ENCODE measurements around the gene DEUP1.
"Not testable (repeated sequence)": the region's sequence is repeated elsewhere in the genome, so short reads cannot be mapped to it uniquely, and the experiment has no call there.

The DEUP1 gene

GRCh38 chr11:93403930-93404329 lies 73.4 kb downstream of the DEUP1 start:
- no peak overlapping the region for H3K27ac ChIP-seq (ENCODE audit: low read depth, low read length)
- no peaks in the 10 kb centered on the region for H3K4me1 ChIP-seq (ENCODE audit: control insufficient read depth in 1 of 2, insufficient read depth in 2 of 2, low read length in 2 of 2)
- H3K36me3 ChIP-seq (ENCODE audit: control insufficient read depth in 1 of 2, insufficient read depth in 2 of 2, low read length in 2 of 2): no peaks in the 10 kb centered on the region
- H3K4me3 ChIP-seq (ENCODE audit: low read depth in 1 of 2, low read length in 2 of 2): no peak overlapping the region
- no peaks in the 10 kb centered on the region for H3K9me3 ChIP-seq (ENCODE audit: control insufficient read depth in 1 of 2, low read length in 2 of 2)
- H3K9ac ChIP-seq (ENCODE audit: low read depth in 1 of 2, low read length in 2 of 2): no peak overlapping the region
- H3K27me3 ChIP-seq (ENCODE audit: control insufficient read depth in 1 of 2, insufficient read depth in 2 of 2, low read length in 2 of 2): no peaks in the 10 kb centered on the region

GRCh38 chr11:93407777-93408401 lies 77.3 kb downstream of the DEUP1 start:
- no peaks in the 10 kb centered on the region for H3K36me3 ChIP-seq (ENCODE audit: control insufficient read depth in 1 of 2, insufficient read depth in 2 of 2, low read length in 2 of 2)
- no peaks in the 10 kb centered on the region for H3K27me3 ChIP-seq (ENCODE audit: control insufficient read depth in 1 of 2, insufficient read depth in 2 of 2, low read length in 2 of 2)
- H3K4me3 ChIP-seq (ENCODE audit: low read depth in 1 of 2, low read length in 2 of 2): no peak overlapping the region
- no peaks in the 10 kb centered on the region for H3K4me1 ChIP-seq (ENCODE audit: control insufficient read depth in 1 of 2, insufficient read depth in 2 of 2, low read length in 2 of 2)
- H3K9ac ChIP-seq (ENCODE audit: low read depth in 1 of 2, low read length in 2 of 2): no peak overlapping the region
- no peaks in the 10 kb centered on the region for H3K9me3 ChIP-seq (ENCODE audit: control insufficient read depth in 1 of 2, low read length in 2 of 2)
- H3K27ac ChIP-seq (ENCODE audit: low read depth, low read length): no peak overlapping the region

GRCh38 chr11:93410441-93410840 lies 79.9 kb downstream of the DEUP1 start:
- Histone ChIP-seq H3K27ac (ENCODE audit: low read depth, low read length) (no peak overlapping the region), H3K27me3 (ENCODE audit: control insufficient read depth in 1 of 2, insufficient read depth in 2 of 2, low read length in 2 of 2) (no peaks in the 10 kb centered on the region), H3K4me1 (ENCODE audit: control insufficient read depth in 1 of 2, insufficient read depth in 2 of 2, low read length in 2 of 2) (no peaks in the 10 kb centered on the region), H3K9me3 (ENCODE audit: control insufficient read depth in 1 of 2, low read length in 2 of 2) (no peaks in the 10 kb centered on the region), H3K36me3 (ENCODE audit: control insufficient read depth in 1 of 2, insufficient read depth in 2 of 2, low read length in 2 of 2) (no peaks in the 10 kb centered on the region), H3K4me3 (ENCODE audit: low read depth in 1 of 2, low read length in 2 of 2) (no peak overlapping the region), H3K9ac (ENCODE audit: low read depth in 1 of 2, low read length in 2 of 2) (no peak overlapping the region)

GRCh38 chr11:93411705-93412104 lies 81.2 kb downstream of the DEUP1 start:
- Histone ChIP-seq H3K27me3 (ENCODE audit: control insufficient read depth in 1 of 2, insufficient read depth in 2 of 2, low read length in 2 of 2) (no peaks in the 10 kb centered on the region), H3K4me1 (ENCODE audit: control insufficient read depth in 1 of 2, insufficient read depth in 2 of 2, low read length in 2 of 2) (no peaks in the 10 kb centered on the region), H3K9ac (ENCODE audit: low read depth in 1 of 2, low read length in 2 of 2) (no peak overlapping the region), H3K4me3 (ENCODE audit: low read depth in 1 of 2, low read length in 2 of 2) (no peak overlapping the region), H3K27ac (ENCODE audit: low read depth, low read length) (no peak overlapping the region), H3K36me3 (ENCODE audit: control insufficient read depth in 1 of 2, insufficient read depth in 2 of 2, low read length in 2 of 2) (no peaks in the 10 kb centered on the region), H3K9me3 (ENCODE audit: control insufficient read depth in 1 of 2, low read length in 2 of 2) (no peaks in the 10 kb centered on the region)

- H3K36me3 ChIP-seq (ENCODE audit: control insufficient read depth in 1 of 2, insufficient read depth in 2 of 2, low read length in 2 of 2): no peaks in the 10 kb centered on the region
- H3K27me3 ChIP-seq (ENCODE audit: control insufficient read depth in 1 of 2, insufficient read depth in 2 of 2, low read length in 2 of 2): no peaks in the 10 kb centered on the region
- no peak overlapping the region for H3K27ac ChIP-seq (ENCODE audit: low read depth, low read length)
- H3K9me3 ChIP-seq (ENCODE audit: control insufficient read depth in 1 of 2, low read length in 2 of 2): no peaks in the 10 kb centered on the region
- no peaks in the 10 kb centered on the region for H3K4me1 ChIP-seq (ENCODE audit: control insufficient read depth in 1 of 2, insufficient read depth in 2 of 2, low read length in 2 of 2)
- H3K4me3 ChIP-seq (ENCODE audit: low read depth in 1 of 2, low read length in 2 of 2): no peak overlapping the region
- H3K9ac ChIP-seq (ENCODE audit: low read depth in 1 of 2, low read length in 2 of 2): no peak overlapping the region
Observed at GRCh38 chr11:93432247-93432646, 101.7 kb downstream of the DEUP1 start.

- H3K27me3 ChIP-seq (ENCODE audit: control insufficient read depth in 1 of 2, insufficient read depth in 2 of 2, low read length in 2 of 2): not testable (repeated sequence)
Observed at GRCh38 chr11:93443232-93443631, 112.7 kb downstream of the DEUP1 start.

GRCh38 chr11:93444617-93445073 lies 114.1 kb downstream of the DEUP1 start:
- Histone ChIP-seq H3K27me3 (ENCODE audit: control insufficient read depth in 1 of 2, insufficient read depth in 2 of 2, low read length in 2 of 2) (no peaks in the 10 kb centered on the region), H3K4me3 (ENCODE audit: low read depth in 1 of 2, low read length in 2 of 2) (no peak overlapping the region), H3K27ac (ENCODE audit: low read depth, low read length) (no peak overlapping the region), H3K4me1 (ENCODE audit: control insufficient read depth in 1 of 2, insufficient read depth in 2 of 2, low read length in 2 of 2) (no peaks in the 10 kb centered on the region), H3K9me3 (ENCODE audit: control insufficient read depth in 1 of 2, low read length in 2 of 2) (no peaks in the 10 kb centered on the region), H3K36me3 (ENCODE audit: control insufficient read depth in 1 of 2, insufficient read depth in 2 of 2, low read length in 2 of 2) (no peaks in the 10 kb centered on the region), H3K9ac (ENCODE audit: low read depth in 1 of 2, low read length in 2 of 2) (no peak overlapping the region)

More at GRCh38 chr11:93443232-93443631, 112.7 kb downstream of the DEUP1 start:
- H3K36me3 ChIP-seq (ENCODE audit: control insufficient read depth in 1 of 2, insufficient read depth in 2 of 2, low read length in 2 of 2); H3K4me1 ChIP-seq (ENCODE audit: control insufficient read depth in 1 of 2, insufficient read depth in 2 of 2, low read length in 2 of 2); H3K27ac ChIP-seq (ENCODE audit: low read depth, low read length); H3K9me3 ChIP-seq (ENCODE audit: control insufficient read depth in 1 of 2, low read length in 2 of 2); H3K4me3 ChIP-seq (ENCODE audit: low read depth in 1 of 2, low read length in 2 of 2); H3K9ac ChIP-seq (ENCODE audit: low read depth in 1 of 2, low read length in 2 of 2): not testable (repeated sequence)

GRCh38 chr11:93458286-93458685 lies 127.7 kb downstream of the DEUP1 start:
- no peaks in the 10 kb centered on the region for H3K9me3 ChIP-seq (ENCODE audit: control insufficient read depth in 1 of 2, low read length in 2 of 2)
- H3K4me3 ChIP-seq (ENCODE audit: low read depth in 1 of 2, low read length in 2 of 2): no peak overlapping the region
- H3K36me3 ChIP-seq (ENCODE audit: control insufficient read depth in 1 of 2, insufficient read depth in 2 of 2, low read length in 2 of 2): no peaks in the 10 kb centered on the region
- no peak overlapping the region for H3K27ac ChIP-seq (ENCODE audit: low read depth, low read length)
- H3K4me1 ChIP-seq (ENCODE audit: control insufficient read depth in 1 of 2, insufficient read depth in 2 of 2, low read length in 2 of 2): no peaks in the 10 kb centered on the region
- H3K27me3 ChIP-seq (ENCODE audit: control insufficient read depth in 1 of 2, insufficient read depth in 2 of 2, low read length in 2 of 2): no peaks in the 10 kb centered on the region
- no peak overlapping the region for H3K9ac ChIP-seq (ENCODE audit: low read depth in 1 of 2, low read length in 2 of 2)

GRCh38 chr11:93463666-93464065 lies 133.1 kb downstream of the DEUP1 start:
- H3K4me3 ChIP-seq (ENCODE audit: low read depth in 1 of 2, low read length in 2 of 2); H3K36me3 ChIP-seq (ENCODE audit: control insufficient read depth in 1 of 2, insufficient read depth in 2 of 2, low read length in 2 of 2); H3K27ac ChIP-seq (ENCODE audit: low read depth, low read length); H3K9me3 ChIP-seq (ENCODE audit: control insufficient read depth in 1 of 2, low read length in 2 of 2); H3K4me1 ChIP-seq (ENCODE audit: control insufficient read depth in 1 of 2, insufficient read depth in 2 of 2, low read length in 2 of 2); H3K27me3 ChIP-seq (ENCODE audit: control insufficient read depth in 1 of 2, insufficient read depth in 2 of 2, low read length in 2 of 2); H3K9ac ChIP-seq (ENCODE audit: low read depth in 1 of 2, low read length in 2 of 2): not testable (repeated sequence)

- H3K36me3 ChIP-seq (ENCODE audit: control insufficient read depth in 1 of 2, insufficient read depth in 2 of 2, low read length in 2 of 2): no peaks in the 10 kb centered on the region
- H3K9ac ChIP-seq (ENCODE audit: low read depth in 1 of 2, low read length in 2 of 2): no peak overlapping the region
- no peak overlapping the region for H3K4me3 ChIP-seq (ENCODE audit: low read depth in 1 of 2, low read length in 2 of 2)
- no peak overlapping the region for H3K27ac ChIP-seq (ENCODE audit: low read depth, low read length)
- no peaks in the 10 kb centered on the region for H3K27me3 ChIP-seq (ENCODE audit: control insufficient read depth in 1 of 2, insufficient read depth in 2 of 2, low read length in 2 of 2)
- no peaks in the 10 kb centered on the region for H3K4me1 ChIP-seq (ENCODE audit: control insufficient read depth in 1 of 2, insufficient read depth in 2 of 2, low read length in 2 of 2)
- no peaks in the 10 kb centered on the region for H3K9me3 ChIP-seq (ENCODE audit: control insufficient read depth in 1 of 2, low read length in 2 of 2)
Observed at GRCh38 chr11:93464927-93465540, 134.5 kb downstream of the DEUP1 start.
